ENCODE data around the gene CMTM7. TPM values are rescaled to one million over a fixed set of nuclear protein-coding genes. Genes with fewer than 3 reads are reported as not detected.
A peak's percentile ranks its signal among the peaks of the same experiment; 100 is the strongest.
"Not testable (repeated sequence)": the region's sequence is repeated elsewhere in the genome, so short reads cannot be mapped to it uniquely, and the experiment has no call there.

Gene CMTM7
- total RNA-seq, 2 experiments from 2014 or later = 45.9 to 62.6 TPM

- H3K9me3 Mint-ChIP-seq, H3K27me3 Mint-ChIP-seq, DNase-seq, POLR2A ChIA-PET: not testable (repeated sequence)
- Mint-ChIP-seq H3K27ac (peak overlapping the region; percentile 13), H3K36me3 (ENCODE audit: low read depth) (peaks cover 20% of the 10 kb centered on the region), H3K4me3 (peak overlapping the region; percentile 23), H3K4me1 (peaks cover 38% of the 10 kb centered on the region)
- CTCF ChIA-PET = interaction anchor here (0.6 to 3.1 kb wide), 5 partner anchors 13 to 149 kb away, joined by 3 to 11 read pairs (median 3); no protein-coding TSS in a partner anchor
Observed at GRCh38 chr3:32389577-32389976, 2.1 kb upstream of the CMTM7 start.

GRCh38 chr3:32392536-32393302 lies 1.1 kb downstream of the CMTM7 start:
- ChIA-PET CTCF (no interaction called here), POLR2A (no interaction called here)
- Mint-ChIP-seq H3K27me3 (no peaks in the 10 kb centered on the region), H3K36me3 (ENCODE audit: low read depth) (peaks cover 30% of the 10 kb centered on the region), H3K27ac (peak overlapping the region; percentile 95), H3K4me3 (peak overlapping the region; percentile 94), H3K4me1 (peaks cover 64% of the 10 kb centered on the region), H3K9me3 (no peaks in the 10 kb centered on the region)
- DNase-seq = peak; percentile 16

DNA sequence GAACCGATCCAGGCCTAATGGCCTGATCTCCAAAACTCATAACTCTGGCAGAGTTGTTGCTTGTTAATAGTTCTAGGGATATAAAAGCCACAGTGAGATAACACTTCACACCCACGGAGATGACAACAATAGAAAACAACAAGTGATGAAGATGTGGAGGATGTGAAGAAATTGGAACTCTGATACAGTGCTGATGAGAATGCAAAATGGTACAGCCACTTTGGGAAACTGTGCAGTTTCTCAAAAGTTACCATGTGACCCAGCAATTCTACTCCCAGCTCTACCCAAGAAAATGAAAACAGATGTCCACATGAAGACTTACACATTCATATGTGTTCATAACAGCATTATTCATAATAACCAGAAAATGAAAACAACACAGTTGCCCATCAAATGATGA lies 3.8 kb downstream of the CMTM7 start:
- POLR2A ChIA-PET = no interaction called here
- H3K27ac Mint-ChIP-seq = peak overlapping the region; percentile 61
- CTCF ChIA-PET = interaction anchor here (0.6 to 2.2 kb wide), 7 partner anchors 20 to 345 kb away, joined by 3 to 10 read pairs (median 4); no protein-coding TSS in a partner anchor
- no peaks in the 10 kb centered on the region for H3K27me3 Mint-ChIP-seq
- peaks cover 73% of the 10 kb centered on the region for H3K4me1 Mint-ChIP-seq
- no peak for DNase-seq
- H3K9me3 Mint-ChIP-seq = no peaks in the 10 kb centered on the region
- peaks cover 30% of the 10 kb centered on the region for H3K36me3 Mint-ChIP-seq (ENCODE audit: low read depth)
- no peak overlapping the region for H3K4me3 Mint-ChIP-seq

- ChIA-PET POLR2A (no interaction called here), CTCF (interaction anchor here (0.6 to 1.5 kb wide), 3 partner anchors 31 to 109 kb away, joined by 3 to 7 read pairs (median 3); no protein-coding TSS in a partner anchor)
- Mint-ChIP-seq H3K4me3 (no peak overlapping the region), H3K27ac (peak overlapping the region; percentile 80), H3K9me3 (no peaks in the 10 kb centered on the region), H3K27me3 (no peaks in the 10 kb centered on the region), H3K4me1 (peaks cover 79% of the 10 kb centered on the region), H3K36me3 (ENCODE audit: low read depth) (peaks cover 33% of the 10 kb centered on the region)
- DNase-seq = no peak
Observed at GRCh38 chr3:32397941-32398340, 6.3 kb downstream of the CMTM7 start.

- no peak for DNase-seq
- CTCF ChIA-PET = interaction anchor here (0.6 to 1.5 kb wide), 3 partner anchors 30 to 110 kb away, joined by 3 to 7 read pairs (median 3); no protein-coding TSS in a partner anchor
- POLR2A ChIA-PET = no interaction called here
- Mint-ChIP-seq H3K4me1 (peaks cover 79% of the 10 kb centered on the region), H3K36me3 (ENCODE audit: low read depth) (peaks cover 29% of the 10 kb centered on the region), H3K9me3 (no peaks in the 10 kb centered on the region), H3K27me3 (no peaks in the 10 kb centered on the region), H3K4me3 (no peak overlapping the region), H3K27ac (peak overlapping the region; percentile 80)
Observed at GRCh38 chr3:32398531-32398930, 6.9 kb downstream of the CMTM7 start.

DNA sequence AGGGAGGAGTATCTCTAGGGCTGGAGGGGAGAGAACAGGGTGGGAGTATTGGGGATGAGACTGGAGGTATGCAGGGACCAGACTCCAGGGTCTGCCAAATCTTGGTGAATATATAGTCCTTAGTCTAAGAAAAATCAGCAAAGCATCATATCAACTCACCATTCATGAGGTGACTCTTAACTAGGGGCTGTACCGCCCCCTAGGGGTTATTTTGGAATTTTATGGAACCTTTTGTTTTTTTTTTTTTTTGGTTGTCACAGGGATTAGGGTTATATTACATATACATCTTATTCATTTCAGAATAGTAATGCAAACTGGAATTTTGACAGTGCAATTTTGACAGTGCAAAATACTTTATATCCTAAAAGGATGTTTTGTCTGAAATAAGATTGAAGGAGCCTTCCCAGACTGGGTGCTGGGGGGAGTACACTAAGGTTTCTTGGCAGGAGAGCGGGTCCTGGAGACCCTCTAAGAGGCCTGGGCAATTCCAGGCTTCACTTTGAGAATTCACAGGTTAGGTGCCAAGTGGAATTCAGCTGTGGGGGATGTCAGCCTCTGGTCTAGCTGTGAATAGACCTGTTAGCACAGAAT lies 7.5 kb downstream of the CMTM7 start:
- Mint-ChIP-seq H3K27me3 (no peaks in the 10 kb centered on the region), H3K4me1 (peaks cover 76% of the 10 kb centered on the region), H3K27ac (peak overlapping the region; percentile 80), H3K9me3 (no peaks in the 10 kb centered on the region), H3K36me3 (ENCODE audit: low read depth) (peaks cover 28% of the 10 kb centered on the region), H3K4me3 (no peak overlapping the region)
- ChIA-PET POLR2A (no interaction called here), CTCF (interaction anchor here (1.1 to 2.7 kb wide), 2 partner anchors 34 to 69 kb away, joined by 3 to 6 read pairs; no protein-coding TSS in a partner anchor)
- DNase-seq = peak; percentile 64

GRCh38 chr3:32401126-32401525 lies 9.5 kb downstream of the CMTM7 start:
- Mint-ChIP-seq H3K4me1 (peaks cover 73% of the 10 kb centered on the region), H3K27me3 (no peaks in the 10 kb centered on the region), H3K36me3 (ENCODE audit: low read depth) (peaks cover 31% of the 10 kb centered on the region), H3K9me3 (no peaks in the 10 kb centered on the region), H3K27ac (peak overlapping the region; percentile 99), H3K4me3 (peak overlapping the region; percentile 83)
- POLR2A ChIA-PET = interaction anchor here (0.8 kb wide), 1 partner anchor 59 kb away, joined by 4 read pairs; no protein-coding TSS in a partner anchor
- no peak for DNase-seq
- CTCF ChIA-PET = interaction anchor here (1.5 to 2.7 kb wide), 2 partner anchors 26 to 32 kb away, joined by 4 to 6 read pairs; no protein-coding TSS in a partner anchor

DNA sequence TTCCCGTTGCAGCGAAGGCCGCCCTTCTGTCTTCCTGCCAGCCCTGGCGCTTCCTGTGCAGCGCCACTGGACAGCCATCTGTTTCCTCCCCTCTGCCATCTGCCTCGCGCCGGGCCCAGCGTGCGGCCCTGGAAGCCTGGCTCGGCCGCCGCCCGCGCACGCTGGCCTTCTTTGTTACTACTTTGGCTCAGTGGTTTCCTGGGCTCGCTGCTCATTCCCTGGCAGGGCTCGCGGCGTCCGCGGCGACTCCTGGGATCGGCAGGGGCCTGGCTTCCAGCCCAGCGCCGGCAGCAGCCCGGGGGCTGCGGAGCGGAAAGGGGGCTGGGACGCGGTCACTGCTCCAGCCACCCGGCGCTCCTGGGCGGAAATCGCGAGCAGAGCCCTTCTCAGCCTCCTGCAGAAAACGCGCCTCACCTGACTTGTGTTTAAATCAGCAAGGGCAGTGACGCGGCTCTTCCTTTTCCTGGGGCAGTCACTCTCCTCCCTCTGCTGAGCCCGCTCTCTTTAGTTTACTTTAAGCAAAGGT lies 10.0 kb downstream of the CMTM7 start:
- H3K27ac Mint-ChIP-seq = peak overlapping the region; percentile 99
- H3K9me3 Mint-ChIP-seq = no peaks in the 10 kb centered on the region
- no peaks in the 10 kb centered on the region for H3K27me3 Mint-ChIP-seq
- H3K4me1 Mint-ChIP-seq = peaks cover 73% of the 10 kb centered on the region
- ChIA-PET POLR2A (no interaction called here), CTCF (interaction anchor here (1.5 to 2.7 kb wide), 2 partner anchors 27 to 32 kb away, joined by 4 to 6 read pairs; no protein-coding TSS in a partner anchor)
- peak overlapping the region; percentile 83 for H3K4me3 Mint-ChIP-seq
- peaks cover 35% of the 10 kb centered on the region for H3K36me3 Mint-ChIP-seq (ENCODE audit: low read depth)
- peak; percentile 76 for DNase-seq

DNA sequence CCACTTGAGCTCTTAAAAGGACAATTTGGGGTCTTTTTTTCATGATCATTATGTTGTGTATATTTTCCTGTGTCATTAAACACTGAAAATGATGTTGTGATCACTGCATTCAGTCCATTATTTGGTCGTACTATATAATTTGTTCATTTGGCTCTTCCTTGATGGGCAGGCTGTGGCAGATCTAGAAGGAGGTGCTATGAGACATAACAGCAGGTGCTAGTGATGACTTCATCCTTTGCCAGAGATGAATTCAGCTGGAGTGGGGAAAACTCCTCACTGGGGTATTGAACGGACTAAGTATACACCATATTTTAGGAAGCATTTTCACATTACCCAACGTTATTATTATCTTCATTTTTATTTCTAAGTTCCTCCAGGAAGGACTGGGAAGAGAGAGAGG lies 12.0 kb downstream of the CMTM7 start:
- ChIA-PET CTCF (interaction anchor here (0.7 to 3.8 kb wide), 3 partner anchors 11 to 64 kb away, joined by 3 to 15 read pairs (median 4); no protein-coding TSS in a partner anchor), POLR2A (no interaction called here)

DNA sequence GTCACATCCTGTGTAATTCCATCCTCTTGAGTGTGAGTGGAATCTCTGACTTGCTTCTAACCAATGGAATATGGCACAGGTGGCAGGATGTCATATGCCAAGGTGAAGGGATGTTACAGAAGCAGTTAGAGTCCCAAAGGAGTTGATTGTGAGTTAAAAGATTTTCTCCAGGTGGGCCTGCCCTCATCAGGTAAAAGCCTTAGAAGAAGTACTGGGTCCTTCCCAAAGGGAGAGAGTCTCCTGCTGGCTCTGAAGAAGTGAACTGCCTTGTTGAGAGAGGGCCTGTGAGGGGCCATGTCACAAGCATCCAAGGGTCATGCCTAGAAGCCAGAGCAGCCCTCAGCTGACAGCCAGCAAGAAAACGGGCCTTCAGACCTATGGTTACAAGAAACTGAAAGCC lies 13.1 kb downstream of the CMTM7 start:
- Mint-ChIP-seq H3K9me3 (no peaks in the 10 kb centered on the region), H3K27me3 (no peaks in the 10 kb centered on the region), H3K4me3 (no peak overlapping the region), H3K4me1 (peaks cover 68% of the 10 kb centered on the region), H3K27ac (peak overlapping the region; percentile 61), H3K36me3 (ENCODE audit: low read depth) (peaks cover 46% of the 10 kb centered on the region)
- POLR2A ChIA-PET = no interaction called here
- no peak for DNase-seq
- CTCF ChIA-PET = interaction anchor here (0.6 to 3.8 kb wide), 2 partner anchors 10 to 144 kb away, joined by 3 to 15 read pairs; no protein-coding TSS in a partner anchor

More for the DNA sequence above, 12.0 kb downstream of the CMTM7 start:
- Mint-ChIP-seq H3K4me3 (no peak overlapping the region), H3K9me3 (no peaks in the 10 kb centered on the region), H3K27ac (peak overlapping the region; percentile 63), H3K4me1 (peaks cover 74% of the 10 kb centered on the region), H3K27me3 (no peaks in the 10 kb centered on the region), H3K36me3 (ENCODE audit: low read depth) (peaks cover 41% of the 10 kb centered on the region)
- DNase-seq = no peak

DNA sequence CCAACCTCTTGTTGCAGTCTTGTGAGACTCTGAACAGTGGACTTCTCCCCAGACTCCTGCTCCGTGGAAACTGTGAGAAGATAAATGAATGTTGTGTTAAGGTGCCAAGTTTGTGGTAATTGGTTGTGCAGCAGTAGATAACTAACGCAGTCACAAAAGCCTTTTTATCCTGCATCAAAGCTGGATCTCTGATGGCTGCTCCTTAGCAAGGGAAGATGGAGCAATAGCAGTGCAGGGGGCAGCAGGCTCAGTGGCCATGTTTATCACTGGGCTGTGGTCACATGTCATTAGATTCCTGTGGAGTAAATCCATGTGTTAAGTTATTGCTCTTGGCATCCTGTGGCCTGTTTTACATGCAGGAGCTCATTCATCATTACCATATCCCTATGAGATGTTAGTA lies 13.5 kb downstream of the CMTM7 start:
- Mint-ChIP-seq H3K27ac (peak overlapping the region; percentile 61), H3K27me3 (no peaks in the 10 kb centered on the region), H3K4me3 (no peak overlapping the region), H3K36me3 (ENCODE audit: low read depth) (peaks cover 46% of the 10 kb centered on the region), H3K9me3 (no peaks in the 10 kb centered on the region), H3K4me1 (peaks cover 72% of the 10 kb centered on the region)
- ChIA-PET POLR2A (no interaction called here), CTCF (interaction anchor here (0.8 to 3.8 kb wide), 2 partner anchors 9 to 34 kb away, joined by 3 to 15 read pairs; no protein-coding TSS in a partner anchor)
- no peak for DNase-seq

DNA sequence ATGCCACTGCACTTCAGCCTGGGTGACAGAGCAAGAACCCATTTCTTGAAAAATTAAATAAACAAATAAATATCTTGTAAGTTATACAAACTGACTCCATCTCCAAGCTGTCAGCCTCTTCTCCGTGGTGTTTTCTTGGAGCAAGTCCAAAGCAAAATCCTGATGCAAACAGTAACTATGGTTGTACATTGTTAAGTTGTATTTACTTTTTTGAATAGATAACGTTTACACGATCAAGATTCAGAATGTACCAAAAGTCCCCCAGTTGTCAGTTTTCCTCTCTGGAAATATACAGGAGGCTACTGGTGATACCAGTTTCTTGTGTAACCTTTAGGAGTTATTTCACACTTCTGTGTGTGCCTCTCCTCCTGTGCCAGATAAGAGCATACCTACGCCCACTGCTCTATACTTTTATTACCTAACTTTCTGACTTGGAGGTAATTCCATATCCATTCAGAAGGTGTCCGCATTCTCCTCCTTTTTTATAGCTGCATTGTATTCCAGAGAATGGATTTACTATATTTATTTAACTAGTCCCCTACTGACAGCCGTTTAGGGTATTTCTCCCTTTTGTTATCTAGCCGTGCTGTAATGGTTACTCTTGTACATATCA lies 14.2 kb downstream of the CMTM7 start:
- Mint-ChIP-seq H3K9me3 (no peaks in the 10 kb centered on the region), H3K4me3 (no peak overlapping the region), H3K4me1 (peaks cover 75% of the 10 kb centered on the region), H3K27ac (peak overlapping the region; percentile 28), H3K27me3 (no peaks in the 10 kb centered on the region), H3K36me3 (ENCODE audit: low read depth) (peaks cover 46% of the 10 kb centered on the region)
- CTCF ChIA-PET = interaction anchor here (0.6 to 3.8 kb wide), 4 partner anchors 9 to 34 kb away, joined by 3 to 15 read pairs (median 4); no protein-coding TSS in a partner anchor
- POLR2A ChIA-PET = no interaction called here
- DNase-seq = no peak
